Fibroblast of skin of left quadriceps (primary cell): Measurements from ENCODE around the gene IMP3.
"Not testable (repeated sequence)": the region's sequence is repeated elsewhere in the genome, so short reads cannot be mapped to it uniquely, and the experiment has no call there.

ENCODE experiments used
- DNase-seq, 2 experiments: peaks; one replicate each; pipeline ENCODE4 v3.0.0-alpha.2; 2013; ENCODE audit warnings: low read depth in 2 of 2

The IMP3 gene

DNA sequence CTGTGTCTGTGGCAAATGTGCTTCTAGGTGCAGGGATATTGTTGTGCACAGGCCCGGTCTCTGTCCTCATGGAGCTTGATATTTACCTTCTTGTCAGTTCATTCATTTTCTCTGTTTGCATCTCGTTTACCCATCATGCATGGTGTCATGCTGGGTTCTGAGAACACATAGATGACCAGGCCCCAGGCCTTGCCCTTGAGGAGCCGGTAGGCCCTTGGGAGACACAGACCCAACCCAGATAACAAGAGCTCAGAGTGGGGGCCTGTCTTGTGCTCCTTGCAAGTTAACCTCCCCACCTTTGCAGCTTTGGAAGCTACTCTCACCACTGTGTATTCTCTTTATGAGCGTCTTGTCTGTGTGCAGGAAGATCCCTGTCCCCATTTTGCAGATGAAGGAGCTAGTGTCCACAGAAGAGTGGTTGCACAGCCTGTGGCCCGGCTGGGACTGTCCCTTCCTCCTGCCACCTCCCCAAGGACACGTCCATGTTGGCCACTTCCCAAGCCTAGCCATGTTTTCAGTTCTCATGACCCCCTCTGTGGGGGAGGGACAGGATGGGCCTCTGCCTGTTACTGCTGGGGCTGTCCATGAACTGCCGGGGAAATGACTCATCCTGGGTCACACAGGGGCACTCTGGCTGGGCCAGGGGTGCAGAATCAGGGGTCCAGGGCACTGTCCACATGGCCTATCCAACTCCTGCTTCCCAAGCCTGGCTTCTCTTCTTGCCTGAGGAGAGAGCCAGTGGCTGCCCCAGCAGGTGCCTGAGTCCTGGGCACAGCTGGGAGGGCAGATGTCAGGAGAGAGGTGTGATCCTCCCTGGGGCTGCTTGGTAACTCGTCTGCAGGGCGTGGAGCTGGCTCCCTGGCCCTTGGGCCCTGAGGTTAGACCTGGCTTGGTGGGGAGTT lies 11.1 kb upstream of the IMP3 start:
- no peak for DNase-seq

DNA sequence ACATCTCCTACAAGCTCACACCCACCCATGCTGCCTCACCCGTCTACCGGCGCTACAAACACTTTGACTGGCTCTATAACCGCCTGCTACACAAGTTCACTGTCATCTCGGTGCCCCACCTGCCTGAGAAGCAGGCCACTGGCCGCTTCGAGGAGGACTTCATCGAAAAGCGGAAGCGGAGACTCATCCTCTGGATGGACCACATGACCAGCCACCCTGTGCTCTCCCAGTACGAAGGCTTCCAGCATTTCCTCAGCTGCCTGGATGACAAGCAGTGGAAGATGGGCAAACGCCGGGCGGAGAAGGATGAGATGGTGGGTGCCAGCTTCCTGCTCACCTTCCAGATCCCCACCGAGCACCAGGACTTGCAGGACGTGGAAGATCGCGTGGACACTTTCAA lies 9.8 kb upstream of the IMP3 start:
- DNase-seq, result no peak

DNA sequence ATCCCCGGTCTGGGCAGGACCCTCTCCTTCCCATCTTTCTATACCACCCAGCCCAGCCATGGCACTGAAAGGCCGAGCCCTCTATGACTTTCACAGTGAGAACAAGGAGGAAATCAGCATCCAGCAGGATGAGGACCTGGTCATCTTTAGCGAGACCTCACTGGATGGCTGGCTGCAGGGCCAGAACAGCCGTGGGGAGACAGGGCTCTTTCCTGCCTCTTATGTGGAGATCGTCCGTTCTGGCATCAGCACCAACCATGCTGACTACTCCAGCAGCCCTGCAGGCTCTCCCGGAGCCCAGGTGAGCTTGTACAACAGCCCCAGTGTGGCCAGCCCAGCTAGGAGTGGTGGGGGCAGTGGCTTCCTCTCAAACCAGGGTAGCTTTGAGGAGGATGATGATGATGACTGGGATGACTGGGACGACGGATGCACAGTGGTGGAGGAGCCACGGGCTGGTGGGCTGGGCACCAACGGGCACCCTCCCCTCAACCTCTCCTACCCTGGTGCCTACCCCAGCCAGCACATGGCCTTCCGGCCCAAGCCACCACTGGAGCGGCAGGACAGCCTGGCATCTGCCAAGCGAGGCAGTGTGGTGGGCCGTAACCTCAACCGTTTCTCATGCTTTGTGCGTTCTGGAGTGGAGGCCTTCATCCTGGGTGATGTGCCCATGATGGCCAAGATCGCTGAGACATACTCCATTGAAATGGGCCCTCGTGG lies 9.2 kb upstream of the IMP3 start:
- DNase-seq, result no peak

DNA sequence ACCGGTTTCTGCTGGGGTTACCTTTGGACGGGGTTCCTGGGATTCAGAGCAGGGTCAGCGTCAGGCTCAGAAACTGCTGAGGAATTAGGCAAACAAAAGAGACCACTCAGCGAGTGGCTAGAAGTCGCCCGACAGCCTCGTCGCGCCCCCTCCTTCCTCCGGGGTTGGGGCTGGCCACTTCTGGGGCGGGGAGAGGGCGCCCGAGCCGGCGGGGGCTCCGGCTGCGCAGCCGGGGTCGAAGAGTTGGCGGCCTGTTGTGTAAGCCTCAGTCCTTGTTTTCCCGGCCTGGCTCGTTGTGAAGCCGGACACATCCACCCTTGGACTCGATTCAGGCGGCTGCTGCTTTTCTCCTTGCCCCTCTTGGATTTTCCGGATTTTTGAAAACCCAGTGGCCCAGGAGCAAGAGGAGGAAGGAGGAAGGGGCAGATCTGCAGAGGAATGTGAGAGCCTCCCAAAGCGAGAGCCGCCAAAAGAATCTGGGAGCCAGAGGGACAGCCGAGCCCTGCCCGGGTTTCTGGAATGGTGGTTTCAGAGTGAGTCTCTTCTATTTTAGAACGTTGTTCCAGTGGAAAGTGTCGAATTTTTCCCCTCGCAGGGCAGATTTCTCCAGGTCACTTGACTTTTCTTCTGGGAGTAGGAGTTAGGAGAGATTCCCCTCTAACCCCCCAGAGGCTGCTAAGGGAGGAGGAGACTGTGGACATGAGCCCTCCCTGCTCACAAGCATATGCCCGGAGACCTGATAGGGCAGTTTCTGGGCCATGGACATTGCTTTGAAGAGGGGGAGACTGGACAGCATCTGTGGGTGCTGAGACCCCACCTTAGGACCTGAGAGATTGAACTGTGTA lies 8.4 kb upstream of the IMP3 start:
- no peak for DNase-seq

DNA sequence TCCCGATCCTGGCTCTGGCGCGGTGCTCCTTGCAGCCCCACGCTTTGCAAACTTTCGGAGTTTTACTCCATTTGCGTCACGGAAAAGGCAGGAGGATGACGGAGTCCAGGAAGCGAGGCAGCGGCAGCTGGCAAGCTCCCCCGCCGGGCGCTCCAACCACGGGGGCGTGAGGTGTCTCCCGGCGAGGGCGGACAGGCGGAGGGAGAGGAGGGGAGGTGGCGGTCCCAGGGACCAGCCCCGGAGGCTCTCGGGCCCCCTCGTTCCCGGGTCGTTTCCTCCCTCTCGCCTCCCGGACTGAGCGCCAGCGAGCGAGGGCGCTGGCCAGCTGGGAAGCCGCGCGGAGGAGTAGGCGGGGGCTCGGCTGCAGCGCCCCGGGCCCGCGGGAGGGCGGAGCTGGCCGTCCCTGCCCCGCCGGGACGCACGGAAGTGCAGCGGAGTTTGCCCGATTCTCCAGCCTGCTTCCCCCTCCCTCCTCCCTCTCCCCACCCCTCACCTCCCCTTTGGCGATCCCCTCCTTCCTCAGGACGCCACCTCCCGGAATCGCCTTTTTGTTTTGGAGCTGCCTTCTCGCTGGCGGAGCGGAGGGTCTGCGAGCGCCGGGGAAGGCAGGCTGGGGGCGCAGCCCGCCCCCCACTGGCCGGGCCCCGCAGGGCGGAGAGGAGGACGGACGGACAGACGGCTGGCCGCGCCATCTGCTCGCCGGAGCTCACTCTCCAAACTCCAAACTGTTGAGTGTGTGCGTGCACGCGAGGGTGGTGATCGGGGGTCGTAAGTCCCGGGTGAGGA lies 7.5 kb upstream of the IMP3 start, which contains the start of gene SNX33:
TSS of gene SNX33 (plus strand) at position 543 of the 786 bp plus-strand sequence. CDS start 1,191 bp downstream, outside the sequence.
- DNase-seq, result peak; percentile 57 to 59

DNA sequence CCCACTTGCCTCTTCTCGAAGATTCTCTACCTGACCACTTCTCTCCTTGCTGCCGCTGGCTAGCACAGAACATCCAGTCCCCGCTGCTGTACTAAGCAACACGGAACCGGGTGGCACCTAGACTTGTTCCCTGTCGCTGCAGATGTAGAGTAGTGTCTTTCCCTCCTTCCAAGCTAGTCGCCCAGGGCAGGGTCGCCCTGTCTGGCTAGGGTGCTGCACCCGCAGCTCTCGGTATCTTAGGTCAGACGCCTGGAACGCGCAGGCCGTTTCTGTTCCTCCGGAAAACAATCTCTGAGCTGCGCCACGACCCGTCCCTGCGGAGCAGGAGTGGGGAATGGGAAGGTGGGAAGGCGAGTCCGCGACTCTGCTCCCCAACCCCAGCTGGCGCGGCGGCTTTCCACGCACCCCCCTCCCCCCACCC lies 6.9 kb upstream of the IMP3 start:
- DNase-seq, result no peak

DNA sequence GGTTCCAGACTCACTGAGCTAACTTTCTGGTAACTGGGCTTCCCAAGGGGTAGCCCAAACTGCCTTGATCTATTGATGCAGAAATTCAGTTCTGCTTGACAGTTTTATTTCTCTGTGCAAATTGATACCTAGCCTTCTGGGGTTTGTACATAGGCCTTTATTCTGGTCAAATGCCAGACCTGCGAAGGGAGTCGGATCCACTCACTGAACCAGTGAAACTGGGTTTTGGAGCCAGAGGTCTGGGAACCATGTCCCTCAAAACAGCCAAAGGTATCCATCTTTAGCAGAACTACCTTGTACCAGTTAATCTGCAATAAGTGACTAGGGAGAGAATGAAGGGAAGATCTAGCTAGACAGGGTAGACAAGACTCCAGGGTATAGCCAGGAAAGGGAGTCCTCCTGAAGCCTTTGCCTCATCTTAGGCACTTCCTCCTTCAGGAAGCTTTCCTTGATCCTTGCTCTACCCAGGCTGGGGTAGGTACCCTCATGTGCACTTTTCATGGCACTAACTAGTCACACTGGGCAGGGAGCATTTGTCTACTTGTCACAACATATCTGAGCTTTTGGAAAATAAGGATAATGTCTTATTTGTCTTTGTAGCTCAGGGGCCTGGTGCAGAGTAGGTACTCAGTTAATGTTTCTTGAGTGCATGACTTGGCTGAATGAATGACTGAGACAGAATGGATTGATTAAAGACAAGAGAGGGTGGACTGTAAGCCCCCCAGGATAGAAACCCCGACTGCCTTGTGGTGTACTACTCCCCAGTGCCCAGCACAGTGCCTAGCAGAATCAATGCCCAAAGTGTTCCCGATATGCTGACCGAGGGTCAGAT lies 6.3 kb upstream of the IMP3 start:
- DNase-seq, result no peak

DNA sequence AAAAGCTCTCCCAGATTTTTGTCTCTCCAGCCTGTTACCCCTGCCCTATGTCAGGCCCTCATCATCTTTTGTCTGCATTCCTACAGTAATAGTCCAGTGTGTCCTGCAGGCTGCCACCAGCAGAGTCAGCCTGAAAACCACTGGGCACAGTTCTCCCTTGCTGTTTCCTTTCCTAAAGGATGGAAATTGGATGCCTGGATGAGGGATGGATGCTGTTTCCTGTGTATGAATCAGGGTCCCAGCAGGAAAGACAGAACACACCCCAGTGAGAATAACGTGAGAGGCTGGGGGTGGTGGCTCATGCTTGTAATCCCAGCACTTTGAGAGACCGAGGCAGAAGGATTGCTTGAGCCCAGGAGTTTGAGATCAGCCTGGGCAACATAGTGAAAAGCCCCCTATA lies 4.4 kb upstream of the IMP3 start:
- no peak for DNase-seq

DNA sequence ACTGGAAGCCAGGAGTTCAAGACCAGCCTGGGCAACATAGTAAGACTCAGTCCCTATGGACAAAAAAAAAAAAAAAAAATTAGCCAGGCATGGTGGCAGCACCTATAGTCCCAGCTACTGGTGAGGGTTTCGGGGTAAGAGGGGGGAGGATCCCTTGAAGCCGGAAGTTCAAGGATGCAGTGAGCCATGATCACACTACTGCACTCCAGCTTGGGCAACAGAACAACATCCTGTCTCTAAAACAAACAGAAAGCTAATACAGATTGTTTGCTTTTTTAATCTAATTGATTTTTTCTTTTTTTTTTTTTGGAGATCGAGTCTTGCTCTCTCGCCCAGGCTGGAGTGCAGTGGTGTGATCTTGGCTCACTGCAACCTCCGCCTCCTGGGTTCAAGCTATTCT lies 1.6 kb upstream of the IMP3 start:
- no peak for DNase-seq

DNA sequence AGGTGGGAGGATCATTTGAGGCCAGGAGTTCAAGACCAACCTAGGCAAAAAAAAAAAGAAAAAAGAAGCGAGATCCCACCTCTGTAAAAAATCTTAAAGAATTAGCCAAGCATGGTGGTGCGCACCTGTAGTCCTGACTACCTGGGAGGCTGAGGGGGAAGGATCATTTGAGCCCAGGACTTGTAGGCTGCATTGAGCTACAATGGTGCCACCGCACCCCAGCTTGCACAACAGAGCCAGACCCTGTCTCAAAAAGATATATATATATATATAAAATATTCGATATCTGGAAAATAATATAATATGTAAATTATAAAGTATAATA lies 1.1 kb upstream of the IMP3 start:
- no peak for DNase-seq

DNA sequence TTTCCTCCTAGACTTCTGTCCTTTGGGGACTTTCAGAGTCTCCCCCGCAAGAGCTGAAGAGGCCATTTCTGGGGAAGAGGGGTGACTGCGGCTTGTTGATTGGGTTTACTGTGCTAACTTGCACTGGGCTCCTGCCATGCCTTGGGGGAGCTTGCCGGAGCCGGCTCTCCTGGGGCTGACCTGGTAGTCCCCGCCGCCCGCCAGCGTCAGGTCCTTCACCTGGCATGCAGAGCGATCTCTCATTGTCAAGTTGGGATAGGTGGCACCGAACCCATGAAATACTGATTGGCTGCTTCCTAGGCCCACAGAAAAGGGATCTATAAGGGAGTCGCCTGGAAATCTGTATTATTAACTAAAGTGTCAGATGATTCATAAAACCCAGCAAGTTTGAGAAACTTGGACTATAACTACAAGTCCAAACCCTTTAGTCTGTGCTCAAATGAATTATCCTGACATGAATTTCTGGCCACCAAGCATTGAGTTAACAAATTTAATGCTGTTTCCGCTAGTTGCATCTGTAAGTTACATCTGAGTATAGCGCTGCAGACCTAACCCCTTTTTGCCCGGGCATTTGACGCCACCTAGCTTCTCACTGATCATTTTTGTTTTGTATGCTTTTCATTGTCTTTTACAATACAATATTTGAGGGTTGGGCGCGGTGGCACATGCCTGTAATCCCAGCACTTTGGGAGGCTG lies 607 bp upstream of the IMP3 start:
- no peak for DNase-seq

DNA sequence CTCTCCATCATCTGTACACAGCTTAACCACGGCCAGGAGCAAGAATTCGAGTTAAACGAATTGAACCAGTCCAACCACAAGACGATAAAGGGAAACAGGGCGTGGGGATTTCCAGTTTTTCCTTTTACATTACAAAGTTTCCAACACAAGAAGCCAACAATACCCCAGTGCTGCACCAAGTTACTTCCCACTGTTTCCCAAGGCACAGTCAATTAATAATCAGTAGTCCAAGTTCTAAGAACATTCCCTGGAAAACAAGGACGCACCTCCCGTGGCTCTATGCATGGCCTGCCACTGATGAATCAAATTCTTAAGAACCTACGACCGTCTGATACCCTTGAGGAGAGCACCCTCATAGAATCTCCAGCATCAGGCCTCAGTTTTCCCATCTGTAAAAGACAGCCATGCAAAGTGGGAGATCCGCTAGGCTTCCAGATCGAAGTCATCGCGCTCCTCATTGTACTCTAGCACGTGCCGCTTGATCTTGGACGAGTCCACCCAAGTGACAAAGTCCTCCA lies 774 bp downstream of the IMP3 start:
- no peak for DNase-seq

DNA sequence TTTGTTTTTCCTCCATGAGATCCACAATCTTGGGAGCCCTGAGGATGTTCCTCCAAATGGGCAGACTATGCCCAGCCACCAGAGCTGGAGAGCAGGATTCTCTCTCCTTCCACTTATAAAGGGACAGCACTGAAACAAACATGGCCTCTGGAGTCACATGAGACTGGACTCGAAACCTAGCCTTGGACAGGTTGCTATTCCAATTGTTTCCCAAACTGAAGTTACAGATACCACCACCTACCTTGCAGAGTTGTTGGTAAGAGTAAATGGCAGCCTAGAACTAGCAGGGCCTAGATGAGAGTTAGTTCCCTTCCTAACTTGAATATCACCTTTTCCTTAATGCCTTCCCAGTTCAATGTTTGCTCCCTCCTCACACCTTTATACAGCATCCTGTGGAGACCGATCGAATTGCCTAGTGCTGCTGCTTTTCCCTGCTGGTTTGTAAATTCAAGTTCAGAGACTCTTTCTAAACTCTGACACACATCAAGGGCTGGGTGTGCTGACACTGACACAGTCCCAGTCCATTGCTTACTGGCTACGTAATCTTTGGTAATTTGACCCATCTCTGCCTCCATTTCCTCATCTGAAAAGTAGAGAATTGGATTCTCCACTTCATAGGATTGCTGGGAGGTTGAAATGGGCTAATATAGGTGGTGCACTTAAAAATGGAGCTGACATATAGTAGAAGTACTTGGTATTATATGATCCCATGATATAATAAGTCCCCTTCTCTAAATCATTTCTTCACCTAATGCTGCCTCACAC lies 2.6 kb downstream of the IMP3 start:
- no peak for DNase-seq

DNA sequence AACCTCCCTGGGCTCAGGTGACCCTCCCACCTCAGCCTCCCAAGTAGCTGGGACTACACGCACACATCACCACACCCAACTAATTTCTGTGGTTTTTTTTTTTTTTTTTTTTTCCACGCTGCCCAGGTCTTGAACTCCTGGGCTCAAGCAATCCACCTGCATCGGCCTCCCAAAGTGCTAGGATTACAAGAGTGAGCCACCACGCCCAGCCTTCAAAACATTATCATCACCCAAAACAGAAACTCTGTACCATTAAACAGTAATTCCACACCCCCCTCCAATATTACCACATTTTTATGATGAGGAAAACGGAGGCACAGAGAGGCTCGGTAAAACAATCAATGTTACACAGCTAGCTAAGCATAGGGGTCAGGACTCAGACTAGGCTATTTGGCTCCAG lies 4.0 kb downstream of the IMP3 start:
- DNase-seq, result no peak

DNA sequence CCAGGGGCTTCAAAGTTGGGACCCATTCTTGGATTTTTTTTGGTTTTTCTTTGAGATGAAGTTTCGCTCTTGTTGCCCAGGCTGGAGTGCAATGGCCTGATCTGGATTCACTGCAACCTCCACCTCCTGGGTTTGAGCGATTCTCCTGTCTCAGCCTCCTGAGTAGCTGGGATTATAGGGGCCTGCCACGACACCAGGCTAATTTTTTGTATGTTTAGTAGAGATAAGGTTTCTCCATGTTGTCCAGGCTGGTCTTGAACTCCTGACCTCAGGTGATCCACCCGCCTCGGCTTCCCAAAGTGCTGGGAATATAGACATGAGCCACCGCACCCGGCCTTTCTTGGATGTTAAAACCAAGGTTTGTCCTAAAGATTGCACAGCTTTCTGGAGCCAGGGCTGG lies 6.1 kb downstream of the IMP3 start:
- DNase-seq, result not testable (repeated sequence)

DNA sequence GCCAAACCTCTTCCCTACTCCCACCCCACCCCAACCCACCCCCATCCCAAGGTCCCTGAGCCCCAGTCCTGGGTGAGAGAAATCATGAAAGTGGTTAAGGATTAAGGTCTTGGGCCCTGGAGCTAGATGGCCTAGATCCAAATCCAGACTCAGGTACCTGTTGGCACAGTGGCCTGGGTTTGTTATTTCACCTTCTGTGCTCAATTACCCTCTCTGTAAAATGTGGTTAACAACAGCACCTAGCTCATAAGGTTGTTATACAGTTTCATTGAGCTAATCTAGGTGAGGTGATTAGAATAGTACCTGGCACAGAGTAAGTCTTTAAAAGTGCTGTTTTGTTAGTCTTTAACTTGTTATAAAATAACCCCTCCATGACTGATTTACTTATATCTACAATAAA lies 8.1 kb downstream of the IMP3 start:
- DNase-seq, result no peak

DNA sequence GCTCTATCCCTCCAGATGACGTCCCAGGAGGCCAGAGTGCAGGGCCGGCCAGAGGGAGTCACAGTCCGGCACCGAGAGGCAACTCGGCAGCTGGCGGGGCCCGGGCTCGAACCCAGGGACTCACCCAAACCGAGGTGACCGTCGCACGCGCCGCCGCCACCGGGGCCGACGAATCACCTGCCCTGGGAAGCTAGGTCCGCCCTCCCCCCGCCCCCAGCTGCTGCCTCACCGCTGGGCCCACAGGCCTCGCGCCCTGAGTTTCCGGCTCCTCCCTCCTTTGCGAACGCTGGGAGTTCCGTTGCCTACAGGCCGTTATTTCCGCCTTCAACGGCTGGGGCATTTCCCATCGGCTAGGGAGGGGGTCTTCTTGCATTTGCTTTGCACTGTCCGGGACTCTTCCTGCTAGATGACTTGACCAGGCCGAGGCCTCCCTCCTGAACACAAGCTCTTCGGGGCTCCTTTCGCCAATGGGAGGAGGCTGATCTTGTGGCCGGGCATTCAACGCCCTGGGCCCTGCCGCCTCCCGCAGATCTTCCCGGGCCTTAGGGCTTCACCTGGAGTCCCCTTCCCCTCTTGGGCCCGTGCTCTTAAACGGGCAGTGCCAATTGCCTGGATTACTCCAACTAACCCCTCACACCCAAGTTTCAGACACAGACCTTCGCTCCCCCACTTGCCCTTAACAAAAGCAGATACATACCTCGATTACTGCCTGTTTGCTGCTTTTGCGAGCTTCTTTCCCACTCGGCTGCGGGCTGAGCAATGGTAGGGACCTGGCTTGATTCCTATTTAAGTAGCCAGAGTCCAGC lies 14.3 kb downstream of the IMP3 start, which contains the start of gene SNUPN:
TSS of gene SNUPN (minus strand) at position 184 of the 806 bp plus-strand sequence. CDS start 4,674 bp downstream, outside the sequence.
- DNase-seq, result peak; percentile 77 to 79

DNA sequence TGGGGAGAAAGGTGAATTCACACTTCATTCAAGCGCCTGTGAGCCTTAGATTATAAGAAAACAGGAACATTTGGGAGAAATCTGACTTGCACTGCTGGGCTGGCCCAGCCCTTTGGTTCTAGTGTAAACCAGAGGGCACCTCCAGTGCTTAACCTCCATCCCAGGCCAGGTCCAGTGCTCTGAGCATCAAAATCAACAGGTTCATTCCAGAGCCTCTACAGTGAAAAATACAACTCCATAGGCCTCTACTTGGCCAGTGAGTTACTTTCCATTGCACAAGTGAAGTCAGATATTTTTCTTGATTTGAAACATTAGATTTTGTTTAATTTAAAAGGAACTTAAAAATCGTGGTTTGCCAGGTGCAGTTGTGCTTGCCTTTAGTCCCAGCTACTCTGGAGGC lies 17.5 kb downstream of the IMP3 start:
- no peak for DNase-seq
